Mammary epithelial cell (primary cell): ENCODE results near the gene SLC25A45.

Source experiments
- CTCF ChIP-seq, 2 donors: IDR thresholded peaks in 1 of 2; conservative IDR thresholded peaks in 1 of 2; 2 replicates each; pipeline ENCODE4 v1.5.1; 2011 to 2012; ENCODE audit warnings: inconsistent platforms in 2 of 2, low read length in 2 of 2, mild to moderate bottlenecking in 2 of 2, control low read depth in 1 of 2, low read depth in 1 of 2; ENCODE audit not compliant: insufficient read depth in 1 of 2; ENCODE audit errors: extremely low read depth in 1 of 2
- EZH2 ChIP-seq: IDR thresholded peaks from 2 replicates; pipeline ENCODE4 v1.6.1; 2012; ENCODE audit warnings: low read length, inconsistent platforms, borderline replicate concordance

- TF ChIP-seq CTCF (conservative IDR thresholded peaks at IDR 0.05 in 1 of 2, IDR thresholded peaks at IDR 0.05 in 1 of 2; ENCODE audit: extremely low read depth in 1 of 2, insufficient read depth in 1 of 2, low read depth in 1 of 2, low read length in 2 of 2) (no peak), EZH2 (no peak)
Measured at GRCh38 chr11:65378928-65379638, 3.4 kb downstream of the SLC25A45 start.
